SK-N-SH (cell line): Measurements from ENCODE around the gene PLCG2. TPM values are rescaled to one million over a fixed set of nuclear protein-coding genes. Genes with fewer than 3 reads are reported as not detected.

Experiments used
- CTCF ChIA-PET: fragments of 300-600, 350-600 bp; formaldehyde crosslinking; extraction: SDS; loops from one replicate; lab custom pipeline; 2021; lab: Yijun Ruan, JAX
- POLR2A ChIA-PET: fragments of 350-600 bp; sonication (Branson Sonifier 250); formaldehyde crosslinking; extraction: SDS; loops from one replicate; lab custom pipeline; 2020; ENCODE audit warnings: antibody characterized with exemption, inconsistent platforms; lab: Yijun Ruan, JAX
- DNase-seq: peaks from one replicate; pipeline ENCODE4 v3.0.0; 2012
- H2AFZ ChIP-seq: fragments of 200-600 bp; sonication (generic); 2 replicates; pipeline ENCODE4 v1.8.1; 2016; ENCODE audit warnings: antibody characterized with exemption, mild to moderate bottlenecking, low read depth
- H3F3A ChIP-seq: fragments of 200-600 bp; sonication (generic); replicated peaks from 2 replicates; pipeline ENCODE3; 2016; ENCODE audit warnings: antibody characterized with exemption, mild to moderate bottlenecking; ENCODE audit not compliant: insufficient read depth
- H3K27ac ChIP-seq, 2 experiments: fragments of 200-500 bp in 1 of 2; fragments of 200-600 bp in 1 of 2; sonication (Bioruptor generic) in 1 of 2; sonication (generic), shearing (Covaris generic) in 1 of 2; 2 replicates each; pipeline versions ENCODE4 v1.5.1 to v1.6.1; 2014 to 2016; ENCODE audit warnings: low read depth in 2 of 2, inconsistent platforms in 1 of 2, low read length in 1 of 2, mild to moderate bottlenecking in 1 of 2, mixed read lengths in 1 of 2
- H3K27me3 ChIP-seq: fragments of 200-600 bp; sonication (generic), shearing (Covaris generic); 2 replicates; pipeline ENCODE4 v1.6.1; 2016; ENCODE audit warnings: mixed run types; ENCODE audit not compliant: insufficient read depth
- H3K36me3 ChIP-seq, 2 experiments: fragments of 200-500 bp in 1 of 2; fragments of 200-600 bp in 1 of 2; sonication (Bioruptor generic) in 1 of 2; sonication (generic) in 1 of 2; replicated peaks in 1 of 2; 2 replicates each; pipeline versions ENCODE3 to v1.5.1; 2014 to 2016; ENCODE audit warnings: low read length in 1 of 2, mild to moderate bottlenecking in 1 of 2; ENCODE audit not compliant: insufficient read depth in 2 of 2, control insufficient read depth in 1 of 2
- H3K4me1 ChIP-seq, 2 experiments: fragments of 200-500 bp in 1 of 2; fragments of 200-600 bp in 1 of 2; sonication (Bioruptor generic) in 1 of 2; sonication (generic), shearing (Covaris generic) in 1 of 2; 2 replicates each; pipeline versions ENCODE4 v1.5.1 to v1.6.1; 2014 to 2016; ENCODE audit warnings: low read depth in 1 of 2, low read length in 1 of 2, mixed run types in 1 of 2; ENCODE audit not compliant: insufficient read depth in 2 of 2, control insufficient read depth in 1 of 2
- H3K4me2 ChIP-seq: fragments of 200-600 bp; sonication (generic), shearing (Covaris generic); 2 replicates; pipeline ENCODE4 v1.6.1; 2017; ENCODE audit warnings: mixed run types
- H3K4me3 ChIP-seq, 2 experiments: fragments of 200-500 bp in 1 of 2; fragments of 200-600 bp in 1 of 2; sonication (Bioruptor generic) in 1 of 2; sonication (generic), shearing (Covaris generic) in 1 of 2; 2 replicates each; pipeline versions ENCODE4 v1.5.1 to v1.8.1; 2014 to 2016; ENCODE audit warnings: low read depth in 2 of 2, inconsistent platforms in 1 of 2, low read length in 1 of 2, mild to moderate bottlenecking in 1 of 2, mixed read lengths in 1 of 2, moderate library complexity in 1 of 2
- H3K79me2 ChIP-seq: fragments of 200-600 bp; sonication (generic); 2 replicates; pipeline ENCODE4 v1.8.1; 2017; ENCODE audit warnings: mild to moderate bottlenecking; ENCODE audit not compliant: insufficient read depth
- H3K9ac ChIP-seq: fragments of 200-600 bp; sonication (generic); 2 replicates; pipeline ENCODE4 v1.6.1; 2017; ENCODE audit warnings: mixed run types
- H3K9me2 ChIP-seq: fragments of 200-600 bp; sonication (generic); 2 replicates; pipeline ENCODE4 v1.6.1; 2017; ENCODE audit warnings: mixed run types
- H3K9me3 ChIP-seq: fragments of 200-600 bp; sonication (generic); 2 replicates; pipeline ENCODE4 v1.6.1; 2017; ENCODE audit warnings: mixed run types, mild to moderate bottlenecking, moderate library complexity
- H4K20me1 ChIP-seq: fragments of 200-600 bp; sonication (generic); 2 replicates; pipeline ENCODE4 v1.6.1; 2017; ENCODE audit warnings: mild to moderate bottlenecking, mixed run types; ENCODE audit not compliant: insufficient read depth
- CHD2 ChIP-seq: fragments of 150-350 bp; IDR thresholded peaks from 2 replicates; pipeline ENCODE4 v1.6.1; 2018; ENCODE audit warnings: low read length; ENCODE audit not compliant: partially characterized antibody
- ELF1 ChIP-seq: IDR thresholded peaks from 2 replicates; pipeline ENCODE4 v1.4.0; 2012
- FOXM1 ChIP-seq: IDR thresholded peaks from 2 replicates; pipeline ENCODE4 v1.4.0; 2012; ENCODE audit warnings: low read depth, mild to moderate bottlenecking
- IRF3 ChIP-seq: fragments of 150-350 bp; IDR thresholded peaks from 2 replicates; pipeline ENCODE4 v1.6.1; 2016; ENCODE audit warnings: mild to moderate bottlenecking, low read depth, low read length
- JUND ChIP-seq: IDR thresholded peaks from 2 replicates; pipeline ENCODE4 v1.4.0; 2012
- MEF2A ChIP-seq: IDR thresholded peaks from 2 replicates; pipeline ENCODE4 v1.4.0; 2012; ENCODE audit warnings: low read depth, borderline replicate concordance
- MXI1 ChIP-seq: IDR thresholded peaks from 2 replicates; pipeline ENCODE4 v1.6.1; 2012; ENCODE audit warnings: mild to moderate bottlenecking, low read depth, low read length, improper control_type of control experiment
- PBX3 ChIP-seq: IDR thresholded peaks from 2 replicates; pipeline ENCODE4; 2012
- POLR2AphosphoS5 ChIP-seq: IDR thresholded peaks from 2 replicates; pipeline ENCODE4 v1.6.1; 2012; ENCODE audit warnings: low read depth, low read length
- RAD21 ChIP-seq: IDR thresholded peaks from 2 replicates; pipeline ENCODE4 v1.6.1; 2012; ENCODE audit warnings: mild to moderate bottlenecking, low read length
- RCOR1 ChIP-seq: fragments of 150-350 bp; IDR thresholded peaks from 2 replicates; pipeline ENCODE4 v1.6.1; 2017; ENCODE audit warnings: antibody characterized with exemption, low read length
- RXRA ChIP-seq: IDR thresholded peaks from 2 replicates; pipeline ENCODE4 v1.4.0; 2012; ENCODE audit warnings: low read depth, mild to moderate bottlenecking, borderline replicate concordance
- SMC3 ChIP-seq: IDR thresholded peaks from 2 replicates; pipeline ENCODE4 v1.6.1; 2012; ENCODE audit warnings: low read depth, low read length, improper control_type of control experiment
- TEAD4 ChIP-seq: IDR thresholded peaks from 2 replicates; pipeline ENCODE4 v1.4.0; 2012; ENCODE audit warnings: mild to moderate bottlenecking, borderline replicate concordance; ENCODE audit not compliant: insufficient read depth
- USF1 ChIP-seq: IDR thresholded peaks from 2 replicates; pipeline ENCODE4 v1.4.0; 2012; ENCODE audit warnings: low read depth, borderline replicate concordance
- YY1 ChIP-seq: IDR thresholded peaks from 2 replicates; pipeline ENCODE4 v1.4.0; 2012; ENCODE audit warnings: low read depth, mild to moderate bottlenecking
- WGBS: methylation state at CpG from one replicate; pipeline ENCODE4 v1.1.6; 2017; ENCODE audit warnings: low lambda C conversion rate; 5-methylcytosine and 5-hydroxymethylcytosine counted together
- polyA plus RNA-seq, 3 experiments: library from polyadenylated mRNA; depleted of rRNA; stranded (reverse); fragments of >200 nt; gene quantifications; 2 replicates each; pipeline ENCODE4 v1.2.3, GENCODE V29; 2012
- TF ChIP-seq, protein P1 (sequence below): IDR thresholded peaks from 2 replicates; pipeline ENCODE4 v1.4.0; 2012; ENCODE audit warnings: low read depth
- TF ChIP-seq, protein P2 (sequence below): IDR thresholded peaks from 2 replicates; pipeline ENCODE4 v1.4.0; 2012; ENCODE audit warnings: low read depth, borderline replicate concordance
- TF ChIP-seq, protein P3 (sequence below): fragments of 200-600 bp; sonication (generic); IDR thresholded peaks from 2 replicates; pipeline ENCODE4 v1.6.1; 2017; ENCODE audit warnings: antibody characterized with exemption, mild to moderate bottlenecking, moderate library complexity

The PLCG2 gene
- polyA plus RNA-seq, 1 of the 3 experiments (the other 2 are of a cell fraction): 0.23 TPM

- H3K9ac ChIP-seq: no peak overlapping the region
- ChIA-PET CTCF (interaction anchor here (3.1 kb wide), 1 partner anchor 10 kb away, joined by 13 read pairs; no protein-coding TSS in a partner anchor), POLR2A (no interaction called here)
- H3K27ac ChIP-seq: no peak overlapping the region
- TF ChIP-seq RAD21 (no peak), CHD2 (no peak), FOXM1 (no peak), POLR2AphosphoS5 (no peak), RCOR1 (no peak), SMC3 (no peak), IRF3 (no peak), TEAD4 (no peak), RXRA (no peak), PBX3 (no peak), MXI1 (no peak), JUND (no peak), ELF1 (no peak), MEF2A (no peak), USF1 (no peak), YY1 (no peak)
- TF ChIP-seq, protein P1, sequence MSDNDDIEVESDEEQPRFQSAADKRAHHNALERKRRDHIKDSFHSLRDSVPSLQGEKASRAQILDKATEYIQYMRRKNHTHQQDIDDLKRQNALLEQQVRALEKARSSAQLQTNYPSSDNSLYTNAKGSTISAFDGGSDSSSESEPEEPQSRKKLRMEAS: no peak
- TF ChIP-seq, protein P2, sequence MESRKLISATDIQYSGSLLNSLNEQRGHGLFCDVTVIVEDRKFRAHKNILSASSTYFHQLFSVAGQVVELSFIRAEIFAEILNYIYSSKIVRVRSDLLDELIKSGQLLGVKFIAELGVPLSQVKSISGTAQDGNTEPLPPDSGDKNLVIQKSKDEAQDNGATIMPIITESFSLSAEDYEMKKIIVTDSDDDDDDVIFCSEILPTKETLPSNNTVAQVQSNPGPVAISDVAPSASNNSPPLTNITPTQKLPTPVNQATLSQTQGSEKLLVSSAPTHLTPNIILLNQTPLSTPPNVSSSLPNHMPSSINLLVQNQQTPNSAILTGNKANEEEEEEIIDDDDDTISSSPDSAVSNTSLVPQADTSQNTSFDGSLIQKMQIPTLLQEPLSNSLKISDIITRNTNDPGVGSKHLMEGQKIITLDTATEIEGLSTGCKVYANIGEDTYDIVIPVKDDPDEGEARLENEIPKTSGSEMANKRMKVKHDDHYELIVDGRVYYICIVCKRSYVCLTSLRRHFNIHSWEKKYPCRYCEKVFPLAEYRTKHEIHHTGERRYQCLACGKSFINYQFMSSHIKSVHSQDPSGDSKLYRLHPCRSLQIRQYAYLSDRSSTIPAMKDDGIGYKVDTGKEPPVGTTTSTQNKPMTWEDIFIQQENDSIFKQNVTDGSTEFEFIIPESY: no peak
- TF ChIP-seq, protein P3, sequence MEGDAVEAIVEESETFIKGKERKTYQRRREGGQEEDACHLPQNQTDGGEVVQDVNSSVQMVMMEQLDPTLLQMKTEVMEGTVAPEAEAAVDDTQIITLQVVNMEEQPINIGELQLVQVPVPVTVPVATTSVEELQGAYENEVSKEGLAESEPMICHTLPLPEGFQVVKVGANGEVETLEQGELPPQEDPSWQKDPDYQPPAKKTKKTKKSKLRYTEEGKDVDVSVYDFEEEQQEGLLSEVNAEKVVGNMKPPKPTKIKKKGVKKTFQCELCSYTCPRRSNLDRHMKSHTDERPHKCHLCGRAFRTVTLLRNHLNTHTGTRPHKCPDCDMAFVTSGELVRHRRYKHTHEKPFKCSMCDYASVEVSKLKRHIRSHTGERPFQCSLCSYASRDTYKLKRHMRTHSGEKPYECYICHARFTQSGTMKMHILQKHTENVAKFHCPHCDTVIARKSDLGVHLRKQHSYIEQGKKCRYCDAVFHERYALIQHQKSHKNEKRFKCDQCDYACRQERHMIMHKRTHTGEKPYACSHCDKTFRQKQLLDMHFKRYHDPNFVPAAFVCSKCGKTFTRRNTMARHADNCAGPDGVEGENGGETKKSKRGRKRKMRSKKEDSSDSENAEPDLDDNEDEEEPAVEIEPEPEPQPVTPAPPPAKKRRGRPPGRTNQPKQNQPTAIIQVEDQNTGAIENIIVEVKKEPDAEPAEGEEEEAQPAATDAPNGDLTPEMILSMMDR: no peak
- DNase-seq: no peak
- H3K27me3 ChIP-seq: no peaks in the 10 kb centered on the region; the same call in 1 of the 2 replicates
- no peaks in the 10 kb centered on the region for H3K4me1 ChIP-seq
- WGBS: 51% methylated on average over 10 of the region's 10 CpGs
- no peaks in the 10 kb centered on the region for H3K79me2 ChIP-seq
- no peaks in the 10 kb centered on the region for H4K20me1 ChIP-seq
- no peaks in the 10 kb centered on the region for H3K9me3 ChIP-seq
- H3F3A ChIP-seq: no peaks in the 10 kb centered on the region
- H3K36me3 ChIP-seq: no peaks in the 10 kb centered on the region
- no peak overlapping the region for H3K4me3 ChIP-seq
- no peak overlapping the region for H2AFZ ChIP-seq
- H3K4me2 ChIP-seq: no peak overlapping the region
- no peaks in the 10 kb centered on the region for H3K9me2 ChIP-seq
Measured at GRCh38 chr16:81878529-81878928, 99.4 kb downstream of the PLCG2 start.
